Smooth muscle cell (in vitro differentiated cells): Measurements from ENCODE around the gene BHLHE41. TPM values are rescaled to one million over a fixed set of nuclear protein-coding genes. Genes with fewer than 3 reads are reported as not detected.

Experiments
- DNase-seq: peaks from one replicate; lab custom pipeline; 2025; ENCODE audit not compliant: unreplicated experiment; lab: John Stamatoyannopoulos, UW
- H2AFZ ChIP-seq: fragments of 200-600 bp; sonication (generic); 2 replicates; pipeline ENCODE4 v1.6.0; 2016; ENCODE audit warnings: antibody characterized with exemption, low read depth, mild to moderate bottlenecking
- H3F3A ChIP-seq: fragments of 200-600 bp; sonication (generic); 2 replicates; pipeline ENCODE4 v1.6.0; 2017; ENCODE audit warnings: antibody characterized with exemption, low read depth
- H3K27ac ChIP-seq: fragments of 200-600 bp; sonication (generic); 2 replicates; pipeline ENCODE4 v1.5.1; 2016; ENCODE audit warnings: low read depth, mild to moderate bottlenecking
- H3K27me3 ChIP-seq: fragments of 200-600 bp; sonication (generic); 2 replicates; pipeline ENCODE4 v1.6.1; 2016; ENCODE audit warnings: low read depth, mild to moderate bottlenecking
- H3K36me3 ChIP-seq: fragments of 200-600 bp; sonication (generic); 2 replicates; pipeline ENCODE4 v1.5.1; 2016; ENCODE audit warnings: low read depth
- H3K4me1 ChIP-seq: fragments of 200-600 bp; sonication (generic); 2 replicates; pipeline ENCODE4 v1.5.1; 2016; ENCODE audit warnings: low read depth
- H3K4me2 ChIP-seq: fragments of 200-600 bp; sonication (generic); 2 replicates; pipeline ENCODE4 v1.6.0; 2016; ENCODE audit warnings: mild to moderate bottlenecking
- H3K4me3 ChIP-seq: fragments of 200-600 bp; sonication (generic); 2 replicates; pipeline ENCODE4 v1.5.1; 2016; ENCODE audit warnings: mild to moderate bottlenecking
- H3K79me2 ChIP-seq: fragments of 200-600 bp; sonication (generic); 2 replicates; pipeline ENCODE4 v1.6.0; 2016; ENCODE audit warnings: low read depth, mild to moderate bottlenecking
- H3K9ac ChIP-seq: fragments of 200-600 bp; sonication (generic); 2 replicates; pipeline ENCODE4 v1.6.0; 2016; ENCODE audit warnings: low read depth
- H3K9me3 ChIP-seq: fragments of 200-600 bp; sonication (generic); replicated peaks from 2 replicates; pipeline ENCODE4 v1.5.1; 2016; ENCODE audit warnings: low read depth
- H4K20me1 ChIP-seq: fragments of 200-600 bp; sonication (generic); 2 replicates; pipeline ENCODE4 v1.6.0; 2016; ENCODE audit warnings: low read depth
- WGBS: methylation state at CpG from one replicate; pipeline ENCODE4 v1.1.7; 2016; ENCODE audit warnings: low lambda C conversion rate; 5-methylcytosine and 5-hydroxymethylcytosine counted together
- polyA plus RNA-seq: library from polyadenylated mRNA; unstranded; fragments of >200 nt; fragmentation: Nextera tagmentation; extraction: Ambion mirVana; gene quantifications from 2 replicates; pipeline ENCODE4 v1.2.1, GENCODE V29; 2016
- total RNA-seq: library from RNA; depleted of rRNA; stranded (reverse); fragments of >200 nt; gene quantifications from 2 replicates; pipeline ENCODE4 v1.2.3, GENCODE V29; 2014
- TF ChIP-seq, protein P1 (sequence below): fragments of 200-600 bp; sonication (generic); IDR thresholded peaks from 2 replicates; pipeline ENCODE4 v1.5.1; 2017; ENCODE audit warnings: borderline replicate concordance, mild to moderate bottlenecking, antibody characterized with exemption; ENCODE audit not compliant: insufficient read depth, poor library complexity, severe bottlenecking

BHLHE41 gene
- total and polyA plus RNA-seq, 2 experiments from 2014 or later = 4.4 to 10.3 TPM

DNA sequence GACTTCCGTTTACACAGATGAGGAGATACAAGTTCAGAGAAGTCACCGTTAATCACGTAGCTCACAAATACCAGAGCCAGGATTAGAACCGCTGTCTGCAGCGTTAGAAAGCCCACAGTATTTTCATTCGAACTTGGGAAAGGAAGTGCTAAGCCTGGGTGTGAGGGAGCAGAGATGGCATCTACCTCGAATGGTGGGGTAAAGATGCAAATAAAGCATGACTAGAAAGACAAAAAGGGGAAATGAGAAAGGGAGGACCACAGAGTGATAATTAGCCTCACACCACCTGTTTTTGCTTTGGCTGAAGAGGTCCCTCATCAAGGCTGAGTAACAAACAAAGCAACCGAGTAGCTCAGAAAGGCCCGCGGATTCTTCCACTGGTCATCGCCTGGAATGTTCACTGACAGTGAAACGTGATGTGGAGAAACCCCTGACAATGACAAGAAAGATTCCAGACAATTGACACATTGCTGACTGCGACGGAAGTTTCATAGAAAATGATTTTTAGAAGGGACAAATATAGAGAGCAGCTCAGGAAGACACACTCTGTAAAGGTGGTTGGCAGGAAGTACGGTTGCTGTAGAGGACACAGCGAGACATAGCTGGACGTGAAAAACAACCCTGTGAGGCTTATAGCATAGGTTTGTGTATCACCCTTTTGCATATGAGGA is 31.5 kb upstream of the BHLHE41 start:
- Histone ChIP-seq H2AFZ (no peak overlapping the region), H3K27me3 (no peaks in the 10 kb centered on the region), H3K36me3 (no peaks in the 10 kb centered on the region), H3K9me3 (no peaks in the 10 kb centered on the region), H3K27ac (no peak overlapping the region), H4K20me1 (no peaks in the 10 kb centered on the region), H3K9ac (no peak overlapping the region), H3K4me3 (no peak overlapping the region), H3K4me1 (peaks cover 5% of the 10 kb centered on the region), H3F3A (peaks cover 7% of the 10 kb centered on the region), H3K4me2 (no peak overlapping the region), H3K79me2 (no peaks in the 10 kb centered on the region)
- no peak for DNase-seq
- TF ChIP-seq, protein P1, sequence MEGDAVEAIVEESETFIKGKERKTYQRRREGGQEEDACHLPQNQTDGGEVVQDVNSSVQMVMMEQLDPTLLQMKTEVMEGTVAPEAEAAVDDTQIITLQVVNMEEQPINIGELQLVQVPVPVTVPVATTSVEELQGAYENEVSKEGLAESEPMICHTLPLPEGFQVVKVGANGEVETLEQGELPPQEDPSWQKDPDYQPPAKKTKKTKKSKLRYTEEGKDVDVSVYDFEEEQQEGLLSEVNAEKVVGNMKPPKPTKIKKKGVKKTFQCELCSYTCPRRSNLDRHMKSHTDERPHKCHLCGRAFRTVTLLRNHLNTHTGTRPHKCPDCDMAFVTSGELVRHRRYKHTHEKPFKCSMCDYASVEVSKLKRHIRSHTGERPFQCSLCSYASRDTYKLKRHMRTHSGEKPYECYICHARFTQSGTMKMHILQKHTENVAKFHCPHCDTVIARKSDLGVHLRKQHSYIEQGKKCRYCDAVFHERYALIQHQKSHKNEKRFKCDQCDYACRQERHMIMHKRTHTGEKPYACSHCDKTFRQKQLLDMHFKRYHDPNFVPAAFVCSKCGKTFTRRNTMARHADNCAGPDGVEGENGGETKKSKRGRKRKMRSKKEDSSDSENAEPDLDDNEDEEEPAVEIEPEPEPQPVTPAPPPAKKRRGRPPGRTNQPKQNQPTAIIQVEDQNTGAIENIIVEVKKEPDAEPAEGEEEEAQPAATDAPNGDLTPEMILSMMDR = no peak
- 71% methylated on average over 17 of the region's 17 CpGs for WGBS

DNA sequence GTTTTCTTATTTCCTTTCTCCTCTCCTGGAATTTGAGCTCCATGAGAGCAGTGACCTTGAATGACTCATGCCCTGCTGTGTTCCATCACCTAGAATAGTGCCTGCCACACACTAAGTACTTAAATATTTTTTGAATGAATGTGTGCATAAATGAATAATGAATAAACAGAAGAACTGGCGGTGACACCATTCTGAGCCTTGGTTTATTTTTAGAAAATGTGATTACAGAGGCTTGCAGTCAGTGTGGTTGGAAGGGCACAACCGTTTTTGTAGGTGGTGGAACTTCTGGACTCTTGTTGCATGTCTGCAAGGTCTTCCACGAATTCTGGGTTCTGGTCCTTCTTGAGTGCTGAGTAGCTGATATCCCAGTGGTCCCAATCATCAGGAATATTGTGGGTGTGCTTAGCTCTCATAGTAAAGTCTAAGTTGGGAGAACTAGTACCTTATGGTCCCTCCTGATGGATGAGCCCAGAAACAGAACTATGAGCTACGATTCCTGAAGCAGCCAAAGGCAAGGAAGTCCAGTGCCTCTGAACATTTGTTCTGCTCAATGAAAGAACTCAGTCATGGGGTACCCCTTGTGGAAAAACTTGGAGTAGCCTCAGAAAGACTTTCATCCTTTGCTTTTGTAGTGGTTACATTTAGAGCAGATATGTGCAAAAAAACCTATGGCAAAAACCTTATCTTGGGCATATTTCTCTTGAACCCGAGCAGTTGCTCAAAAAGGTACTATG is 28.8 kb upstream of the BHLHE41 start:
- Histone ChIP-seq H3K36me3 (no peaks in the 10 kb centered on the region), H3K9ac (peak overlapping the region; percentile 2)
- no peak for DNase-seq

DNA sequence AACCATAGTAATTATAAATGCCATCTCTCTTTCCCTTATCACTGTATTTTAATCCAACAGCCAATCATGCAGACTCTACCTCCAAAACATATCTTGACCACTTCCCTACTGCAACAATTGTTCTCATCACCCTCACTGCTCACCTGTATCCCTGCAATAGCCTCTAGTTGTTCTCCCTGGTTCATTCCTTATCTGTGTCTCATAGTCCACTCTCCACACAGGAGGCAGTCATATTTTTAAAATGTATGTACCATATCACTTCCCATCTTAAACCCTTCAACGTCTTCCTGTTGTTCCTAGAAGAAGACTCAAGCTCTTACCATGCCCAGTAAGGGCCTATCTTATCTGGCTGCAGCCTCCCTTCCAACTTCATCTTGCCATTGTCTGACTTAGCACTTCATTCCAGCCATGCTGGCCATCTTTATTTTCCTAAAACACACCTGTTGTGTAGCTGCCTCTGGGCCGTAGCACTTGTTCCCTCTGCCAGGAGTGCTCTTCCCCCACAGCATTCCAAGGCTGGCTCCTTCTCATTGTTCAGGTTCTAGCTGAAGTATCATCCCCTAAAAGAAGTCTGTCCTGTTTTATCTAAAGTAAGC is 27.8 kb upstream of the BHLHE41 start:
- peak overlapping the region; percentile 84 for H3K27ac ChIP-seq
- H3F3A ChIP-seq = peaks cover 20% of the 10 kb centered on the region
- peak overlapping the region; percentile 44 for H3K4me2 ChIP-seq
- H3K79me2 ChIP-seq = no peaks in the 10 kb centered on the region
- WGBS = 67% methylated on average over 2 of the region's 2 CpGs
- TF ChIP-seq, protein P1 = no peak
- no peak overlapping the region for H2AFZ ChIP-seq
- no peak overlapping the region for H3K4me3 ChIP-seq
- DNase-seq = no peak
- H3K9ac ChIP-seq = peak overlapping the region; percentile 66
- H3K9me3 ChIP-seq = no peaks in the 10 kb centered on the region
- no peaks in the 10 kb centered on the region for H4K20me1 ChIP-seq
- no peaks in the 10 kb centered on the region for H3K36me3 ChIP-seq
- H3K27me3 ChIP-seq = no peaks in the 10 kb centered on the region
- H3K4me1 ChIP-seq = peaks cover 11% of the 10 kb centered on the region

More for the DNA sequence above, 28.8 kb upstream of the BHLHE41 start:
- Histone ChIP-seq H2AFZ (no peak overlapping the region), H4K20me1 (no peaks in the 10 kb centered on the region), H3K79me2 (no peaks in the 10 kb centered on the region), H3K9me3 (no peaks in the 10 kb centered on the region), H3K27me3 (no peaks in the 10 kb centered on the region), H3K4me1 (peaks cover 11% of the 10 kb centered on the region), H3K4me3 (no peak overlapping the region), H3F3A (peaks cover 17% of the 10 kb centered on the region), H3K4me2 (peak overlapping the region; percentile 52), H3K27ac (peak overlapping the region; percentile 84)
- TF ChIP-seq, protein P1 = no peak
- WGBS = 34% methylated on average over 5 of the region's 5 CpGs
